ENCODE measurements around the gene SORBS2.

DNA sequence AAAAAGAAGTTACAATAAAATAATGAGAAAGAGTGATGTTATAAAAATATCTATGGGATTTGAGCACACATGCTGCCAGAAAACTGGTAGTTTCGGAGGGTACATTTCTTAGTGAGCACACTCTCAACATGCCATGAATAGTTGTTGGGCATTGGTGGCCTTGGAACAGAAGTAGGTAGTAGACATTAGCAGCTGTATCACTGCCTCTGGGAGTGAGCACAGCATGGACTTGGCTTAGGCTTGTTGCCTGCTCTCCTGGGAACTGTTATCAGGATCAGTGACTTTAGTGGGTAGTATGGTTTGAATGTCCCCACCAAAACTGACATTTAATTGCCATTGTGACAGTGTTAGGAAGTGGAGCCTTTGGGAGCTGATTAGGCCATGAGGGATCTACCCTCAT is 263.4 kb downstream of the SORBS2 start:
- TF ChIP-seq, protein P1, sequence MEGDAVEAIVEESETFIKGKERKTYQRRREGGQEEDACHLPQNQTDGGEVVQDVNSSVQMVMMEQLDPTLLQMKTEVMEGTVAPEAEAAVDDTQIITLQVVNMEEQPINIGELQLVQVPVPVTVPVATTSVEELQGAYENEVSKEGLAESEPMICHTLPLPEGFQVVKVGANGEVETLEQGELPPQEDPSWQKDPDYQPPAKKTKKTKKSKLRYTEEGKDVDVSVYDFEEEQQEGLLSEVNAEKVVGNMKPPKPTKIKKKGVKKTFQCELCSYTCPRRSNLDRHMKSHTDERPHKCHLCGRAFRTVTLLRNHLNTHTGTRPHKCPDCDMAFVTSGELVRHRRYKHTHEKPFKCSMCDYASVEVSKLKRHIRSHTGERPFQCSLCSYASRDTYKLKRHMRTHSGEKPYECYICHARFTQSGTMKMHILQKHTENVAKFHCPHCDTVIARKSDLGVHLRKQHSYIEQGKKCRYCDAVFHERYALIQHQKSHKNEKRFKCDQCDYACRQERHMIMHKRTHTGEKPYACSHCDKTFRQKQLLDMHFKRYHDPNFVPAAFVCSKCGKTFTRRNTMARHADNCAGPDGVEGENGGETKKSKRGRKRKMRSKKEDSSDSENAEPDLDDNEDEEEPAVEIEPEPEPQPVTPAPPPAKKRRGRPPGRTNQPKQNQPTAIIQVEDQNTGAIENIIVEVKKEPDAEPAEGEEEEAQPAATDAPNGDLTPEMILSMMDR (IDR thresholded peaks at IDR 0.05; ENCODE audit: extremely low read depth in 1 of 2, insufficient read depth in 1 of 2, low read depth in 1 of 2, low read length in 2 of 2) = no peak
- no peak for TF ChIP-seq POLR2AphosphoS5 (IDR thresholded peaks at IDR 0.05; ENCODE audit: insufficient read depth, low read depth, low read length)
- no peak for TF ChIP-seq POLR2A (IDR thresholded peaks at IDR 0.05; ENCODE audit: low read depth, low read length)
- TF ChIP-seq, protein P2, sequence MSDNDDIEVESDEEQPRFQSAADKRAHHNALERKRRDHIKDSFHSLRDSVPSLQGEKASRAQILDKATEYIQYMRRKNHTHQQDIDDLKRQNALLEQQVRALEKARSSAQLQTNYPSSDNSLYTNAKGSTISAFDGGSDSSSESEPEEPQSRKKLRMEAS (IDR thresholded peaks at IDR 0.05; ENCODE audit: insufficient read depth, insufficient read length) = no peak

All from endothelial cell of umbilical vein (primary cell).